NCI-H1694 treated with DMSO at 0.1 percent for 48 hours (cell line): Measurements from ENCODE around the gene FBXO46.
"Not testable (repeated sequence)": the region's sequence is repeated elsewhere in the genome, so short reads cannot be mapped to it uniquely, and the experiment has no call there.

ENCODE experiments used
- DNase-seq: peaks from one replicate; lab custom pipeline; 2025; lab: John Stamatoyannopoulos, UW

The FBXO46 gene

GRCh38 chr19:45717983-45718650 lies 12.6 kb downstream of the FBXO46 start:
- no peak for DNase-seq

- peak; percentile 98 for DNase-seq
These were observed 13.3 kb downstream of the FBXO46 start for GRCh38 chr19:45717131-45717982.

GRCh38 chr19:45716359-45717130 lies 14.2 kb downstream of the FBXO46 start:
- peak; percentile 11 for DNase-seq

- no peak for DNase-seq
These were observed 15.6 kb downstream of the FBXO46 start for GRCh38 chr19:45715139-45715538.

DNA sequence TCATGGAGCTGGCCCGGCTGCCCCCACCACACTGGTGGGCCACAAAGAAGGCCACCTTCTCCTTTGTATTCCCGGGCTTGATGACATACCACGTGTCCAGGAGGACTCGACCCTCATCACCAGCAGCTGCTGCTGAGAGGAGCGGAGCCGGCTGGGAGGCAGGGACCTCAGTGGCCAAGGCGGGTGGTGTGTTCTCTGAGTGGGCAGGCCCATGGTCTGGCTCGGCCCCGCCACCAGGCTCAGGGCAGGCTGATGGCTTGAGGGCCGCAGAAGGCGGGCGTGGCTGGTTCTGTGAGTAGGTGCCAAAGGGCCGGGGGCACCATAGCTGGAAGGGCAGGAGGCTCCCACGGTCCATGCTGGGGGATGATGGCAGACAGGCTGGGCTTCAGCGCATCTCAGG lies 17.6 kb downstream of the FBXO46 start:
- DNase-seq: no peak

GRCh38 chr19:45712699-45713067 lies 18.0 kb downstream of the FBXO46 start:
- no peak for DNase-seq

- no peak for DNase-seq
These were observed 18.6 kb downstream of the FBXO46 start for GRCh38 chr19:45711851-45712698.

DNA sequence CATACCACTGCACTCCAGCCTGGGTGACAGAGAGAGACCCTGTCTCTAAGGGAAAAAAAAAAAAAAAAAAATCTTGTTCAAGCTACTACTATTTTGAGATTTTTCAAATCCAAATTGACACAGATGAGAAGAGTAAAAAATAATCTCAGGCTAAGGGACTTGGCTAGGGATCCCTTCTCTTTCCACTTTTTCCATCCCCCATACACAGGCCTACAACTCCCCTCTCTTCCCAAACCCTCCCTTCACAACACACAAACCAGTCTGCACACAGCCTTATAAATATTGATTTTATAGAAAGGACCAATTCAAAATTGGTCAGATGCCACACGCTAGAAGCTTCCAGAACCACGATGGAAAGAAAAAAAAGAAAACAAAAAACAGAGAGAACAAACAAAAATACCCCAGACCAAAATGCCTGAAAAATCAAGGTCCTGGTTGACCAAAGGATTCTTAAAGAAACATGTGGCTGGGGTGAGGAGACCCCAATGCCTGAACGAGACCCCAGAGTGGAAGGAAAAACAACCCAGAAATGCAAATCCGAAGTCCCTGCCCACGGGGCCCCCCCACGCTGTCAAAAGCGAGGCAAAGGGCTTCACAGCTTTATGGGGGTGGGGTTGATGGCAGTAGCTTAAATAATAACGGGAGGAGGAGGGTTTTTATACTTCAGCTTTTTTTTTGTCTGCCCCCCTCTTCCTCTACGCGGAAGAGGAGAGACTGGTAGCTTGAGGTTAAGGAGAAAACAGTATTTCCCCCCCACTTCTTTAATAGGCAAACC lies 20.2 kb downstream of the FBXO46 start:
- DNase-seq: no peak

DNA sequence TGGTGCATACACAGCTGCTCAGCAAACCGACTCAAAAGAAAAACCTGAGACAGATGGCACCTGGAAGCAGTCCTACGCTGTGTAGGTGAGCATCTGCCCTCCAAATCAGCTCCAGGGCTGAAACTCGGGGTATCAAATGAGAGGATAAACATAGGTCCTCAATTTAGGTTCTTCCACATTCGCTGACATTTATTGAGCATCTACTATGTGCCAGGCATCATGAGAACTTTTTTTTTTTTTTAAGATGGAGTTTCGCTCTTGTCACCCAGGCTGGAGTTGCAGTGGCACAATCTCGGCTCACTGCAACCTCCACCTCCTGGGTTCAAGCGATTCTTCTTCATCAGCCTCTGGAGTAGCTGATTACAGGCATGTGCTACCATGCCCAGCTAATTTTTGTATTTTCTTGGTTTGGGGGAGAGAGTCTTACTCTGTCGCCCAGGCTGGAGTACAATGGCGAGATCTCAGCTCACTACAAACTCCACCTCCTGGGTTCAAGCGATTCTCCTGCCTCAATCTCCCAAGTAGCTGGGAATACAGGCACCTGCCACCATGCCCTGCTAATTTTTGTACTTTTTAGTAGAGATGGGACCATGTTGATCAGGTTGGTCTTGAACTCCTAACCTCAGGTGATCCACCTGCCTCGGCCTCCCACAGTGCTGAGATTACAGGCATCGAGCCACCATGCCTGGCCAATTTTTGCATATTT lies 24.8 kb downstream of the FBXO46 start:
- DNase-seq: no peak

DNA sequence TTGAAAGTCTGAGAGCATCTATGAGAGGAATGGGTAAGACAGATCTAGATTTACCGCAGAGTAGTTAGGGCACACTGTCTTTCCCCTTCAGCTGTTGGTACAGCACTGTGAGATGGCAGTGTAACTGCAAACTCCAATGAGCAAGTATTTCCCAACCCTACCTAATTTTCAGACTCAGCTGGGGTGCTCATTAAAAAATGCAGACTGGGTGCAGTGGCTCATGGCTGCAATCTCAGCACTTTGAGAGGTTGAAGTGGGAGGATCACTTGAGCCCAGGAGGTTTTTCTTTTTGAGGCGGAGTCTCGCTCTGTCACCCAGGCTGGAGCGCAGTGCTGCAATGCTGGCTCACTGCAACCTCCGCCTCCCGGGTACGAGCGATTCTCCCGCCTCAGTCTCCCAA lies 25.6 kb downstream of the FBXO46 start:
- no peak for DNase-seq

DNA sequence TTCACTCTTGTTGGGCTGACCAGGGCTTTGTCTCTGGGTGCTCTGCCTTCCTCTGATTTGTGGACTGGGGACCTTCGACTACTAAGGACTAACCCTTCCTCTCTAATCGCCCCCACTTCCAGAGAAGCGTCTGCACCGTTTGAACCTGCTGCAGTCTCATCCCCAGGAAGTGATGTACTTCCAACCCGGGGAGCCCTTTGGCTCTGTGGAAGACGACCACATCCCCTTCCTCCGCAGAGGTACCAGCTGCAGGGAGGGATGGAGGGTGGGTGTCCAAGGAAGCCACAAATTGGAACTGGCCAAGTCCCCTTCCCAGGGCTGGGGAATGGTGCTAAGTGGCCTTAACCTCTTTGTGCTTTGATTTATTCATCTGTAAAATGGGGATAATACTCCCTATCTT lies 29.0 kb downstream of the FBXO46 start:
- DNase-seq: no peak

DNA sequence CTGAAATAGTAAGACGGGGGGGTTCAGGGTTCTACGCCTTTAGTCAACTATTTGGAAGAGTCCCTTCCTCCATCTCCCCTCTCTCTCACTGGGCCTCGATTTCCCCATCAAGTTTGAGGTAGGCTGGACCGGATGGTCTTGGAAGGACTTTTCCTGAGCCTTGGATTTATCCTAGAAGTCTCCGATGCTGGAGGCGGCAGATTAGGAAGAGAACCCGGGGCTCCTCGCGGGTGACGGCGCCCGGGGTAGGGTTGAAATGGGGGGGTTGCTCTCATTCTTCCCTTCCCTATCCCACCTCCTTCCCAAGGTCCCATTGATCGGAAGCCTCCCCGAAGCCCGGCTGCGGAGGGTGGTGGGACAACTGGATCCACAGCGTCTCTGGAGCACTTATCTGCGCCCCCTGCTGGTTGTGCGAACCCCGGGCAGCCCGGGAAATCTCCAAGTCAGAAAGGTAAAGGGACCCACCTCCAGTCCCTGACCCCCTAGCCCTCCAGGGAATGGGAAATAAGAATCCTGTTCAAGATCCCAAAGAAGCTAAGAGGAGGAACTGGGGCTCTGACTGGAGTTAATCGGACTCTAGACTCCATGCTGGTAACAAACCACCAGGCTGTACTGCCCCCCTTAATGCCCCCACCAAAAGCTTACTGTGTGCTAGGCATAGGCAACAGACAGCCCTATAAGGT lies 37.4 kb downstream of the FBXO46 start:
- DNase-seq: peak; percentile 71

GRCh38 chr19:45692187-45693105 lies 38.2 kb downstream of the FBXO46 start, which contains the start of gene QPCTL:
Gene QPCTL, plus strand, starts transcription at chr19:45692666. Its CDS starts 38 bp downstream, at chr19:45692704.
- DNase-seq: peak; percentile 99

DNA sequence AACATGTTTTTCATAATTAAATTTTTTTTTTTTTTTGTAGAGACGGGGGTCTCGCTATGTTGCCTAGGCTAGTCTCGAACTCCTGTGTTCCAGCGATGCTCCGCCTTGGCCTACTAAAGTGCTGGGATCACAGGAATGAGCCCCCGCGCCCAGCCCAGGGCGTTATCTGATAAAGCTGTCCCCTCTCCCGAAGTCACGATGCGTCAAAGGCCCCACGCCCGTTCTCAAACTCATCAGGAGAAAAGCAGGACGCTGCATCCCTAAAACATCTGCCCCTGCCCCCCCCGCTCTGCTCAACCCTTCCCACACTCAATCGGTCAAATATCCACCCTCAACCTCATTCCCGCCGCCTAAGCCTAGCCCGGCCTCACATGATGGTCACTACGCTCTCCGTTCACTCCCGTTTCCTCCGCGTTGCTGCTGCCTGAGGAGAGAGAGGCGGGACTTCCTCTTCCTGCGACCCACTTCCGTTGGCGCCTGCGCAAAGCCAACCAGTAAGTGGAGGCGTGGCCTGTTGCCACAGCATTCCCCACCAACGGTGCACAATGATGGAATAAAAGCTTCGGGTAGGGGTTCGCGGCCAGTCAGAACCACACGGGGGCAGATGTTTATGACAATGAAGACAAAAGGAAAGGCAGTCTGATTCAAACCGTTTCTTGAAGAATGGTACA lies 39.0 kb downstream of the FBXO46 start, which contains the start of gene SNRPD2:
Gene SNRPD2, minus strand, starts transcription at position 438 of the 671 bp plus-strand sequence. Its CDS starts 65 bp downstream, at position 373.
- DNase-seq: peak; percentile 96

GRCh38 chr19:45687599-45687998 lies 43.1 kb downstream of the FBXO46 start:
- DNase-seq: no peak

- DNase-seq: not testable (repeated sequence)
These were observed 45.7 kb downstream of the FBXO46 start for GRCh38 chr19:45685045-45685444.

GRCh38 chr19:45682908-45683307 lies 47.8 kb downstream of the FBXO46 start:
- no peak for DNase-seq

DNA sequence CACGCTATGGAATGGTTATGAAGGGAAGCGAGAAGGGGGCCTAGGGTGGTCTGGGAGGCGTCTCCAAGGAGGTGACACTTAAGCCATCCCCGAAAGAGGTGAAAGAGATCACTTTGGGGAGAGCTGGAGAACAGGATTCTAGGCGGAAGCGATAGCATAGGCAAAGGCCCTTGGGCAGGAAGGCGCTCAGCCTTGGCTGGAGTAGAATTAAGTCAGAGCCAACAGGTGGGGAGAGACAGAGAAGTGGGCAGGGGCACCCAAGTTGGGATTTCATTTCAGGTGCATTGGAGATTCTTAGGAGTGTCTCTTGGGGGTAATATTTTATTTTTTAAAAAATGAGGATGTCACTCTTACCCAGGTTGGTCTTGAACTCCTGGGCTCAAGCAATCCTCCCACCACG lies 48.6 kb downstream of the FBXO46 start:
- DNase-seq: no peak
